ENCODE results near the gene PHKA2.

GRCh38 chrX:18861511-18861910 lies 122.4 kb downstream of the PHKA2 start:
- TF ChIP-seq CTCF (IDR thresholded peaks at IDR 0.05; ENCODE audit: borderline replicate concordance, extremely low read depth, low read length, poor library complexity, severe bottlenecking) (no peak), EZH2 (IDR thresholded peaks at IDR 0.05; ENCODE audit: borderline replicate concordance, low read depth, low read length, severe bottlenecking) (no peak)
